HG03342 (cell line): ENCODE measurements around the gene WWOX.

Source experiments
- ATAC-seq: cut with Tn5 transposase; IDR thresholded peaks from one replicate; pipeline ENCODE4 v1.9.1; 2021; ENCODE audit warnings: mild to moderate bottlenecking, moderate library complexity; ENCODE audit not compliant: unreplicated experiment

Gene WWOX

DNA sequence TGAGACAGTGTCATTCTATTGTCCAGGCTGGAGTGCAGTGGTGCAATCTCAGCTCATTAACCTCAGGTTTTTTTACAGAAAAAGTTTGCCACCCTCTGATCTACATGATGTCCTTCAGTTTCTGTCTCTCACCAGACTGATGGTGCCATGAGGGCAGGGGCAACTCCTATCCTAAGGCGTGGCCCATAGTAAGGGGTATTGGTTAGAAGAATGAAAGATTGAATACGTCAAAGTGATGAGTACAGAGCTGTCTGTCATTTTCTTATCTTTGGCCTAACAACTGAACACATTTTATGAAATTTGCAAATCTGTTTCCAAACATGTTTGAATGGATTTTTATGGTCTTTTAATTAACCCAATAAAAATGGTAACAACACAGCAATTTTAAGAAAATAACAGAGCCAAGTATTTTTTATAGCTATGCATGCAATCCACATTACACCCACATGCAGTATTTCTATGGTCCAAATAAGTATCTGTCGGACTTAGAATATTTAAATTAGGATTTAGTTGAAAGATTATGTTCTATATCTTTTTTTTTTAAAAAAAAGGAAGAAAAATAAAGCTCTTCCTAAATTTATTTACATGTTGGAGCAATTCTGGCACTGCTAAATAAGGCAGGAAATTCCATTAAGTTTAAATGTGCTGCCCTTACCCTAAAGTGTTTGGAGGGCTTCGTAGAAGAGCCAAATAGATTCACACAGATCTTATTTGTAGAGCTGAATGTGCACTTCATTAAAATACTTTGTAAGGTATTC lies 192.8 kb downstream of the WWOX start:
- ATAC-seq, result no peak

DNA sequence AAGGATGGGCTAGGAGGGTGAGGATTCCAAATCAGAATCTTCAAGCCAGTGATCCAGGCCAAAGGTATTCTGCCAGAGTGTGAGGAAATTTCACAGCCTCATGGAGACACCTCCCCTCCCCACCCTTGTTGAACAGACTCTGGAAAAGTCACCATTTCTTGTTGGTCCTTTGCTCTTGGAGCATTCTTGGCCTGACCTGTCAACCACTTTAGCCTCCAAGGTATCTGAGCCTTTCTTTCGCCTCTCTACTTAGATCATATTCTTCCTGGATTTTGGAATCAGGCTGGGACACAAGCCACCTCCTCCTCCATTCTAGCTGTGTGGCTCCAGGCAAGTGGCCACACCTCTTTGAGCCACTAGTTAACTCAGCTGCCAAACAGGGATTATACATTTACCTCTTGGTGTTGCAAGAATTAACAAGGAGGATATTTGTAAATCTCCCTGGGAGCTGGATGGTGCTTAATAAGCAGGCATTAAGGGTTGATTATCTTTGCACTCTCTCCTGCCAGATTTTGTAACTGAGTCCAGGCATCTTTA lies 193.5 kb downstream of the WWOX start:
- ATAC-seq, result no peak

GRCh38 chr16:78294538-78295225 lies 195.2 kb downstream of the WWOX start:
- no peak for ATAC-seq

DNA sequence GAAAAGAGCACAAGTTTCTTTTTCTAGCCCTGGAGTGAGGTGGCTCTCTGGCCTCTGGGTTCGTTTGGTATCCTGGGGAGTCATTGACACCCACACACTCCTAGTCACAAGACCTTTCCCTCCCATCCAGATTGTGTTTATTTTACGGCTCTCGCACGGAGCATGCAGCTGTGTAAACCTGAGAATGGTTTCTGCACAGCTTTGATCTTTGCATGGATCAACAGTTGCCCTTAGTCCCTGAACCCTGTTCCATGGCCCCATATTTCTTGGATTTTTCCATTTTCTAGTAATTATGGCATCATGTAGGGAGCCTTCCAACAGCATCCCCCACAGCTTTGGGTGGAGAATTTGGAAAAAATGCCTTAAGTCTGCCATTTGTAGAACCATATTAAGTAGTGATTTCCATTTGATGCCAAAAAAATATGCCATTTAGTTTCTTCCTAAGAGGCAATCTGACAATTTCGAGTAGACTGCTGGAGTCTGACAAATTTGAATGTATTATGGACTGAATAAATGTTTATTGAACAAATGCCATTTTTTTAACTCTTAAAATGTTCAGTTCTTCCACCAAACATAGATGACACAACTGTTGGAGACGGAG lies 197.7 kb downstream of the WWOX start:
- ATAC-seq, result no peak

- no peak for ATAC-seq
Observed at GRCh38 chr16:78298986-78299385, 199.5 kb downstream of the WWOX start.

- no peak for ATAC-seq
Observed at GRCh38 chr16:78300469-78300868, 201.0 kb downstream of the WWOX start.

GRCh38 chr16:78303946-78304345 lies 204.5 kb downstream of the WWOX start:
- ATAC-seq, result no peak

DNA sequence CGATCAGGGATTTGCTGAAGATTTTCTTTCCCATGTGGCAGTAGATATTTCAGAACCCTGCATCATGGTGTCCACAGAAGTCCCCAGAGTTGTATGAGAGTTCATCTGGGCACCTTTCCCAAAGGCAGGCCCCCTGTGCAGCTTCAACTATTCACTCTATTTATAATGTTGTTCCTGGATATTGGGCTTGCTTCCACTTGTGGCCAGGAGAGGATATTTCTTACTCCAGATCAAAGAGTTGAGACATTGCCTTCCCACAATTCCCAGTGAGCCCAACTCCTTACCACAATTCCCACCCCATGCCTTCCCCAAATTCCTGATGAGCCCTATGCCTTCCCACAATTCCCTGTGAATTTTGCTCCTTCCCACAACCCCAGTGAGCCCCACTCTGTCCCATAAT lies 206.9 kb downstream of the WWOX start:
- no peak for ATAC-seq

DNA sequence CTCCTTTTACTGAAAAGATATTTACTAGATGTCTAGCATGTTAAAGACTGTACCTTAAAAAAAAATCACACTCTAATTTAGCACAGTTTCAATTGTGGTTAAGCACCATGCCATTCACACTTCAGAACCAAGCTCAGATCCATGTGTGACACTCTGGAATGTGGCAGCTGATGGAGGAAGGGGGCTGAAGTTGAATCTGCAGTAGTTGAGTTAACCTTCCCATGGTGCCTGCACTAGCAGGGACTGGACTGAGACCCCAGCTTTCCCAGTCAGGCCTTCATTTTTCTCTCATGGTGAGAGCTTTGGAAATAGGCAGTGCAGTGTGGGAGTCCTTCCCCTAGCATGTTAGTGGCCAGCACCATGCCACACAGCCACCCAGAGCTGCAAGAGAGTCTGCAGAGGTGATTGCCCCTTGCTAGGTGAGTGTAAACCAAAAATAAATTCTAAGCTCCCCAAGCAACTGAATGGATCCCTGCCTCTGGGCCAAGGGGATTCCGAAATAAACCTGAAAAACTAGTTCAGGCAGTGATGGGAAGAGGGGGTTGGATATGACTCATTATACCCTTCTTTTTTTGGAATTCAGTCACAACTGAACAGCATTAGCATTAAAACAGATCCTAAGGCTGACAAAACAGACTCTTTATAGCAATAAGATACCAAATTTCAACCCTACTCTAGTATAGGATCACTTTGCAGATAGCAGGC lies 208.5 kb downstream of the WWOX start:
- no peak for ATAC-seq

- ATAC-seq, result no peak
Observed at GRCh38 chr16:78309763-78310162, 210.3 kb downstream of the WWOX start.

DNA sequence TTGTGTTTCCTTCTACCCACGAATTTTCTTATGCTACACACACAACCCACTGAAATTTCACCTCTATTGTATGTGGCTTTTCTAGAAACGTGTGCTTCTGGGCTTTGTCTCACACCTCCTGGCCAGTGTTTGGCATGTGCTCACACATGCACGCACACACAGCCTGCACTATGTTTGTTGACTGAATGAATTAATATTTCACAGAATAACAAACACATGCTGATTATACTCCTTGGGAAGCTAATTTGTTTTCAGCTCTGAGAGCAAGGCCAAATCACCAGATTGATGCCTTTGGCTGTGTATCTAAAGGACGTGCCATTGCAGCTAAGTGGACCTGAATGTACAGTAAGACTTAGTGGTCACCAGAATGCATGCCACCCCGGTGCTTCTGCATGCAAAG lies 210.7 kb downstream of the WWOX start:
- no peak for ATAC-seq

DNA sequence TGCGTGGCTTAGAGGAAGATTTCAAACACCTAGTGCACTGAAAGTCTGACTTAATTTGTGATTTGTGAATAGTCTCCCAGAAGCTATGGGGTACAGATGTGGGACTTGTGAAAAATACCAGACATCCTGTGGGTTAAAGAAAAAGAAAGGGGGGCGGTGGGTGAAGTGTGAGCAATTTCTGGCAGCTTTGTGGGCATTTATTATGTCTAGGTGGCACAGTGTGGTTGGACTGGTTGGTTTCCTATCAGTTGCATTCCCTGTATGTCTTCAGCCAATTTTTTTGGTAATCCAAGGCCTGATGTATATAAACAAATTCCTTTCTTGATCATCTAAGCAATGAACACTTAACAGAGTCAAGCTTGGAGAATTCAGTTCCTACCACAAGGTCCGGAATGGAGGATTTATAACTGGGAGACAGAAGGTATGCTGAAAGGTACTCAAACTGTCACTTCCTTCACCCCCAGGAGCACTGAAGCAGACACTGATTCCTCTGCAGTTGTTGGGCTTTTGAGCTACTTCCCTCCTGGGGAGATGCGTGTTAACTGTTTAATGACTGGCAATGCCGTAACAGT lies 211.6 kb downstream of the WWOX start:
- no peak for ATAC-seq

- no peak for ATAC-seq
Observed at GRCh38 chr16:78311831-78312230, 212.4 kb downstream of the WWOX start.

DNA sequence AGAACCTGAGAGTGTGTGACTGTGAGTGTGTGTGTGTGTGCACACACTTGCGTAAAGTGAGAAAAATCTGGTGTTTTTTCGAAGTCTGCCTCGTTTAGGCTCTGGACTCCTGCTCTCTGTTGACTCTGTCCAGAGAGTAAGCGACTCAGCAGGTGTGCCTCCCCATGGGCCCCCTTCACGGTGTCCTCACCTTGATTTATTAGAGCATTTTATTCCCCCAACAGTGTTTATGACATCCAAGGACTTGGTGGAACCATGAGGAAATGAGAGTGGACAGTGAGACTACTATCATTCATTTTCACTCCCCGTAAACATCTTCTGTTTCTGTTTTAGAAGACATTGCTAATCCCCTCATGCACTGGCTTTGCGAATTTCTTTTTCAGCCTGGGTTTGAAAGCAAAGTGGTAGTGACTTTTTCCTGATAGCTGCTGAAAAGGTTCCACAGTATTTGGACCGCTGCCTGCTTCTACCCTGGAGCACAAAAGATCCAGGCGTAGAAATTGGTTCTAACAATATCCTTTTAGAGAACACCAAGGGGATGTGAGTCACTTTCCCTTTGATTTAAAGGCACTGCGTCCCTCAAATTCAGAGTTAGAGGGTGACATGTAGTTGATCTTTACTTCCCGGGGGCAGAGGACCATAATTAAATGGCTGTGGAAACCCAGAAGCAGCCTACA lies 218.2 kb downstream of the WWOX start:
- no peak for ATAC-seq

- ATAC-seq, result no peak
Observed at GRCh38 chr16:78321620-78322360, 222.3 kb downstream of the WWOX start.

- ATAC-seq, result no peak
Observed at GRCh38 chr16:78323315-78323714, 223.9 kb downstream of the WWOX start.

DNA sequence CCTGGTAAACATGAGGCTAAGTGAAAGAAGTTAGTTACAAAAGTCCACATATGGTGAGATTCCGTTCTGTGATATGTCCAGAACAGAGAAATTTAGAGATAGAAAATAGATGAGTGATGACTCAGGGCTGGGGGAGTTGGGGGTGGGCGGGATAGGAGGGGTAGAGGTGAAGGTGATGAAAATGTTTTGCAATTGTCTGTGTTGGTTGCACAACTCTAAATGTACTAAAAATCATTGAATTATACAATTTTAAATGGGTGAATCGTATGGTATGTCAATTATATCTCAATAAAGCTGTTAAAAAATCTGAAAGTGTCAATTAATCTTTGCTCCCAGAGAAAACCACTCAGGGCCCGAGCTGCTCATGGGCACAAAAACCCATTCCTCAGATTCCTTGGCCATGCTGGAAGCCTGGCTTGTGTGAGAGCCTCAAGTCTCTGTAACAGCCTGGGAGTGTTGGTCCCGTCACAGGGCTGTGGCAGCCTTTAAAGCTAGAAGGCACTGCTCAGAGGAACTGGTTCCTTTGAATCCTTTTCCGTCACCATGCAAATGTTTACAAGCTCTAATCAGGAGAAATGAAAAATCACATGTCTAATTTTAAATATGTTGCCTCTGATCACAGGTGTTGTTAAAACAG lies 225.3 kb downstream of the WWOX start:
- no peak for ATAC-seq

DNA sequence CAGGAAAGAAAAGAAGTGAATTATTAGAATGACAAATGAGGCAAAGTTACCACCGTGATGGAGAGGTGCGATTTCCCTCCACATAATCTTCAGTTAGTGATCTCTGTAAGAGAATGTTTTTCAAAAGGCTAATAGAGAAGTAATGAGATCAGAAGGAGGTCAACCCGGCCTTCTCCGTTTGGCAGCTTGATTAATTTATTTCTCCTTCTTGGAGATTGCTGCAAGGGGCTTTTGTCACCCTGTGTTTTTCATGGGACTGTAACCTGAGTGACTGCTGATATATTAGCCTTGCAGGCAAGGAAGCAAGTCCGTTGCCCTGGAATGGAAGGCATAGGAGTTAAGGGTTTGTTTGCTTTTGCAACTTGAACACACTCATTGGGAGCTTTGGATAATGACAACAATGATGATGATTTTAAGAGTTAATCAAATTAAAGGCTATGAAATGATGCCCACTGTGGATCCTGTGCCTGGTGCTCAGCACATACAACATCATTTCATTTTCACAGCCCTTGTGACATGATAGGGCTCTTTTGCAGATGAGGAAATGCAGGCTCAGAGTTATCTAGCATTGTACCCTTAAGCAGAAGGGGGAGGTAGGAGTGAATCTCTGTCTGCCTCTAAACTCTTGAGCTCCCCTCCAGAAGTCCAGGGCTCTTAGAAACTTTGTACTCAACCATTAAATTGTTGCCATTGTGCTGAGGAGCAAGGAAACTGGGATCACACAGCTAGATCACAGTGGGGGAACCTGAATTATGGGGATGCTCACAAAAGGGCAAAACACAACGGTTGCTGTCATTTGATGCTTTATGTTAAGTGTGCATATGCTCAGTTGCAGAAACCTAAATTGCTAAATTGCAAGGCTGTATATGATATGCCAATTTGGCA lies 226.3 kb downstream of the WWOX start:
- ATAC-seq, result no peak
